GM19468 (cell line): ENCODE data around the gene DLG2.
"Not testable (repeated sequence)": the region's sequence is repeated elsewhere in the genome, so short reads cannot be mapped to it uniquely, and the experiment has no call there.

Experiments used
- ATAC-seq: cut with Tn5 transposase; IDR thresholded peaks from one replicate; pipeline ENCODE4 v1.9.1; 2021; ENCODE audit warnings: mild to moderate bottlenecking, moderate library complexity, moderate number of reproducible peaks; ENCODE audit not compliant: unreplicated experiment; ENCODE audit errors: extremely low read depth

Gene DLG2

DNA sequence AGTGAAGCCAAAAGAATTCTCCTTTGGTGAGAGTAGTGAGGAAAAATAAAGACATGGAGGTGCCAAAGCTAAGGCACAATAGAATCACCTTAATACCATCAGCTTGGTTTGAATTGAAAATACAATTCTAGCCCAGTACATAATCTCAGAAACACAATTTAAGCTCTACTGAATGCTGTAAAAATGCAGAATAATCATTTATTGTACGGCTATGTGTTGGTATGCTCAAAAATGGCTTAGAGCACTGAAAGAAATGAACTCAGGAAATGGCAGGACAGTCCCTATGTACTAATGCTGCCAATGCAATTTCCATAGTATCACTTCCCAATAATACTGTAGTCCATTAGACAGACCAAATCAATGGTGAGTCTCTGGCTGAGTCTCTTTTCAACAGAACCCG is 798.5 kb downstream of the DLG2 start:
- ATAC-seq, result no peak

DNA sequence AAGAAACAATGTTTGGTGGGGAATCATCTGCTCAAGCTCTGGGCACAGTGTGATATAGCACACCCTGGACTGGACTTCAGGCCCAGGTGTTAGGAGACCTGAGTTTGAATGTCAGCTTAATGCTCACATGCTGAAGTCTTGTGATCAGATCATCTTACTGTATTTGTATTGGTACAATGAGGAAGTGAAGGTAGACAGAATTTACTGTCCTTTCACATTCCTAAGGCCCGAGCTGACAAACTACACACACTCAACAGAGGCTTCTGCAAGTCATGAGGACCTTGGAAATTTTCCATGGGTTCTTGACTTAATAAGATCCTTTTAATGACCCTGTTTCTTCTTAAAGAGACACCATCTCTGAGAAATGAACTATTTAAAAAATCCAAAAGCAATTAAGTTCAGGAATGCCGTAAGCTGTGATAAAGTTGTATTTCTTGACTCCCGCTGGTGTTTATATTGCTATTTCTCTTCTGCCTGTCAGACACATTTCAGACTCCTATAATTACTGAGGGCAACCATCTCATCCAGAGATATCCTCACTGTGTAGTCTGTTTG is 802.0 kb downstream of the DLG2 start:
- ATAC-seq, result no peak

DNA sequence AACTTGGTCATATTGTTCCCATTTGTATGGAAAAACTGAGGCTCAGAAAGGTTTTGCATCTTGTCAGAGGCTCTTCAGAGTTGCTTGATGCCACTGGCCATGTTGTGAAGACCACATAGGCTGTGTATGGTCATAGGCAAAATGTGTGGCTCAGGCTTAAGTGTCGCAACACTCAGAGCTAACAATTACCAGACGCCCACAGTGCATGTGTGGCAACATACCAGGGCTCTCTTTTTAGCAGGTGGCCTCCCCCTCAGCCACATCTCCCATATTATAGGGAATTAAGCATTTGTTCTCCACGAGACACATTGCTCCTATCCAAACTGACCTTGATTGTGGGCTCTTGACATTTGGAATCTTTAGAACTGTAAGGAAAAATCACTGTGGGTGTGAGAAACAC is 802.5 kb downstream of the DLG2 start:
- ATAC-seq, result no peak

DNA sequence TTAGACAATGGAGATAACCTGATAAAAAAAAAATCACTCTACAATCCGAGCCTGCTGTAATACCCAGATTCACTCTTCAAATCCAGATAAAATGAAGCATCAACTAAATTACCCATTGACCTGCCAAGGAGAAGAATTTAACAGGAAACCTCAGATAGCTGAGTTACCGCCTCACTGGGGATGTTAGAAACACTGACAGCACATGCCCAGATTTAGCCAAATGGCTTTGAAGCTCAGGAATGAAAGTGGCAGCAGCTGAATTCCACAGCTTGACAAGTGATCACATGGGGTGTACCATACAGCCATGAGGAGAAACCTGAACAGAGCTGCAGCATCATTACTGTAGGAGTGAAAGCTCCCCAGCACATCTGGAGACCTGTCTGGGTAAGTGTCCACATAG is 807.6 kb downstream of the DLG2 start:
- no peak for ATAC-seq

DNA sequence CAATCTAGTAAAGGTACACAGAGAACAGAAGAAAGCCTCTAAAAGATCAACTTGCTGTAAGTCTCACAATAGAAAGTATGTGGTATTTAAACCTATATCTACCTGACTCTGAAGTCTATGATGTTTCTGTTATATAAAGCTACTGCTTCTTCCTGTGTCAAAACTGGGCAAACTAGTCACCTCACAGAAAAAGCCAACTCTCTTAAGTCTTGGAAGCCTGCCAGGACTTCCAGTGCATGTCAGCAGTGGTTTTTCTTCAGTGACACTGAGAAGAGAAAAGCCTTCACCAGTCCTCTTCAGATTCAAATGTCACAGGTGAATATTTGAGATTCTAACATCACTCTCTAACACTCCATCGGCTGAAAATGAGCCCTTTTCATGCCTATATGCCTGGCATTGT is 808.0 kb downstream of the DLG2 start:
- no peak for ATAC-seq

DNA sequence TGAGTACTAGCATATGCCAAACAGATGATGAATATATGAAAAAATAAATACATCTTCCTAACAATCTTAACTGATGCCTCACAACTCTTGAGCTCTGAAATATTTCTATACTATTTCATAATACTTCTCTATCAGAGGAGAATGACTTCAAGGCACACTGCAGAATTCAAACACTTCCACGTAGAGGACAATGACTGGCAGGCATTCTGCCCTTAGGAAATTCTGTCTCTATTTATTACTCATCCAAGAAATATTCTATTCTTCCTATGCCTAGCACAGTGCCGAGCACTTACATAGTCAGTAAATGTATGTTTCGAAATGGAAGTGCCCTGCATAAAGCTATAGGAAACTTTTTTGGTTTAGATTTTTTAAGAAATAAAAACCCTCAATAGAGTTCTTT is 809.1 kb downstream of the DLG2 start:
- no peak for ATAC-seq

DNA sequence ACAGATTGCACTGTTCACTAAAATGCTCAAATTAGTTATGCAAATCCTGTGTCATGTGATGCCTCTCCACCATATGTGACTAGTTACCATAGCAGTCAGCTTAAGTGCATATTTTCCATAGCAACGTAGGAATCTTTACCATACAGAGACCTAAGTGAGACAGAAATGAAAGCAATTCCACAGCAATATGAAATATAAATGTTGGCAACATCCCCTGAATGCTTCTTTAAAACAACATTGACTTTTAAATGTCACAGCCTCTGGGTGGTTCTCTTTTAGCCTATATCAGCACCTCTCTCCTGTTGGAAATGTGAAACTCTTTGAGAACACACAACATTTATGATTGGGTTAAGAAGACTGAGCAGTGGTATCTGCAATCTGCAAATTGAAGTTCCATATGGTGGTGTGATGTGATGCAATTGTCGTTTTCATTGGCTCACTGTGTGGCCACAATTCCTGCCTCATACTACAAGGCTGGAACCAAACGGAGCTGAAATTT is 814.6 kb downstream of the DLG2 start:
- ATAC-seq, result no peak

DNA sequence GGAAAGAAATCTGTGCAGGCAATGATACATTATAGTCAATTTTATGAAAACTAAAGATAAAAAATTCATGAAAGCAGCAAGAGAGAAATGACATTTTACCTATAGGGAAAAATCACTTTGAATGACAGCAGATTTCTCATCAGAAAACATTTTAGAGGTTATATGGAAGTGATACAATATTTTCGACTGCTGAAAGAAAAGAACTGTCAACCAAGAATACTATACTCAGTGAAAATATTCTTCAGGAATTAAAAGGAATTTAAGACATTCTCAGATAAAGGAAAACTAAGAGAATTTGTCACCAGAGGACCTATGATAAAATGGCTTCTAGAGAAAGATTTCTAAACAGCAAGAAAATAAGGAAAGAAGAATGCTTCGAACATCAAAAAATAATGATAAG is 820.8 kb downstream of the DLG2 start:
- ATAC-seq, result no peak

DNA sequence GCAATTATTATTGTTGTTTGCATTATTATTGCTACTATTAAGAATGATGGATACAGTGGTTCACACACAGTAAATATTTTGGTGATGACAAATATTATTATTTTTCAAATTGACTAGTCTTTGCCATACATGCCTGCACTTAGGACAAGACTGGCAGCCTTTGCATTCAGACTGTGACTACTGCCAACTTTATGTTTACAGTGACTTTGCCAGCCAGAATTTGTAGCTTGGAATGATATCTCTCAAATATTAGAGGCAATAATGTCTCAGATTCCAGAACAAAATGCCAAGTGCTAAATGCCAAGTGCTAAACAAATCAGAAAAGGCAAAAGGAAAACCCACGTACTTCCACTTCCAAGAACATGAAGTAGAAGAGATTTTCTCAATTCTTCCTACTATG is 823.1 kb downstream of the DLG2 start:
- ATAC-seq, result no peak

DNA sequence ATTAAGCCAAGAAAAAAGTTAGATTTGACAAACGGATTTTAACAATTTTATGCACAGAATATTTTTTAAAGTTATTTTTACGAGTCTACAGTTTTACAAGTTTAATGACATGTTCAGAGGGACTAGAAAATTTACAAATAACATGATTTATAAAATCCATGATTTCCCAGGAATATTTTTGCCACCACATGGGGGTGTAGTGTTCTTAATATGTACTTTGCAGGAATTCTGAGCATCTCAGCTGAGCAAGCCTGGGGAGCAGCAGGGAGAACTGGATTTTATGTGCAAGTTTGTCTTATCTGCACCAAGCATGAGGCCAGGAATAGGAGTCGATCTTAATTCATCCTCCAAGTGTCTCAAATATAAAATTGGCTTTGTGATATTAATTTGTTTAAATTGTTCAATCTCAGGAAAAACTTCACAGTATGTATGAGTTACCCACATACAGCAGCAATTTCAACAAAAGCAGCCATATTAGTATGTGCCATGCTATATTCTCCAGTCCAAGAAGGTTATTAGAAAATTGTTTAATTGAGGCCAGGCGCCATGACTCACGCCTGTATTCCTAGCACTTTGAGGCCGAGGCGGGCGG is 826.3 kb downstream of the DLG2 start:
- no peak for ATAC-seq

DNA sequence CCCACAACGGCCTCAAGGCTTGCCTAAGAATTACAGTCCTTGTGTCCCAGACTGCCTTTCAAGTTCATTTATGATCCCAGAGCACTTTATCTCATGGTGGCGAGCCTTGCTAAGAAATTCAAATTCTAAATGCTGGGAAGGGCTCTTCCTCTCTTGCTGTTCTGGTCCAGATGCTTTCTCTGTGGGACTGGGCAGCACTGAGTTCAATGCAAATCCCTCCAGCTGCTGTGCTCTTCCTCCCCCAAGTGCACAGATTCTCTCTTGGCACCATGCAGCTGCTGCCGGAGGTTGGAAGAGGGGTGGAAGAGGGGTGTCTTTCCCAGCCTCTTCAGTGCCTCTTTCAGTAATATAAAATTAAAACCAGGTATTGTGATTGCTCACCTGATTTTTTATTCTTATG is 828.0 kb downstream of the DLG2 start:
- no peak for ATAC-seq

DNA sequence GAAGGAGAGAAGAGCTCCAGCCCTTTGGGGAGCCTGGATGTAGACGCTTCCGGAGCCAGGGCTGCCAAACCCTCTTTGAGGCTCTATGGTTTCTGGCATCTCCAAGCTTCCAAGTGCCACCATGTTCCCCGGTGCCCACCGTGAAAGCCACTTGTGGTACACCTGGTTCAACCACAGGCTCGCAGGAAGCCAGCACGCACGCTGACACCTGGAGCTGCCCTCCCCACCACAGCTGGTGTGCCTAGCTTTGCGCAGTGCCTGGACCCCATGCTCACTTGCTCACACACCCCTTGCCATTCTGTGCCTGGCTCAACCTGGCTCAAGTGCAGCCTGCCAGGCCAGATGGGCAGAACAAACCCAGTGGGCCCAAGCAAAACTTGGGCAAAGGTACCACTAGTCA is 831.4 kb downstream of the DLG2 start:
- ATAC-seq, result no peak

DNA sequence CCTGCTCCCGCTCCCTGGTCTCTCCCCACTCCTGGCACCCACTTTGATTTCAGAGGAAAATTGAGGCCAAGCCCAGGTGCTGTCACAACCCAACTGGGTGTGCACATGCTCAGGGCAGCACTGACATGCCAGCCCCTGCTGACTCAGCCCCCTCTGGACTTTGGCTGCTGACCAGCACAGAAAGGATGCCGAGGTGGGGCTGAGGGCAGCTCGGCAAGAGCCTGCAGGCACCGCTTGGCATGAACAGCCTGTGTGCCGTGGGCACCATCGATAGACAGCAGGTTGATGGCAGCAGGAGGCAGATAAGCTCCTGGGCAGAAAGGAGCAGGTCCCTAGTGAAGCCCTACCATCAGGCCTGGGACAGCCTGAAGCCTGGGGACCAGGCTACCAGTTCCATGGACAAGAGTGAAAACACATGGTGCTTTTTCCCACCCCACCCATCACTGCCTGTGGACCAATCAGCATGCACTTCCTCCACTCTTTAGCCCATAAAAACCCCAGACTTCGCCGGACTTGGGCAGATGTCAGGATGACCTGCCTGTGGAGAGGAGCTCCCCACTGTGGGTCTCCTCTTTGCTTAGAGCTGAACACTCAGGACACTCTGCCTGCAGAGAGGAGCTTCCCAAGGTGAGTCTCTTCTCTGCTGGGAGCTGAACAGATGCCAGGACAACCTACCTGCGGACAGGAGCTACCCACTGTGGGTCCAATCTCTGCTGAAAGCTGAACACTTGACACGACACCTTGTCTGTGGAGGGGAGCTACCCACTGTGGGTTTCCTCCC is 832.3 kb downstream of the DLG2 start:
- no peak for ATAC-seq

DNA sequence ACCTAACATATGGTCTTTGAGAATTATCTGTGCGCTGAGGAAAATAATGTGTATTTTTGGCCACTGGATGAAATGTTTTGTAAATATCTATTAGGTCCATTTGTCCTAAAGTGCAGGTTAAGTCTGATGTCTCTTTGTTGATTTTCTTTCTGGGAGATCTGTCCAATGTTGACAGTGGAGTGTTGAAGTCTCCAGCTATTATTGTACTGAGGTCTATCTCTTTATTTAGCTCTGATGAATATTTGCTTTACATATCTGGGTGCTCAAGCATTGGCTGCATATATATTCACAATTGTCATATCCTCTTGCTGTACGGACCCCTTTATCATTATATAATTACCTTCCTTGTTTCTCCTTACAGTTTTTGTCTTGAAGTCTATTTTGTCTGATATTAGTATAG is 833.8 kb downstream of the DLG2 start:
- no peak for ATAC-seq

DNA sequence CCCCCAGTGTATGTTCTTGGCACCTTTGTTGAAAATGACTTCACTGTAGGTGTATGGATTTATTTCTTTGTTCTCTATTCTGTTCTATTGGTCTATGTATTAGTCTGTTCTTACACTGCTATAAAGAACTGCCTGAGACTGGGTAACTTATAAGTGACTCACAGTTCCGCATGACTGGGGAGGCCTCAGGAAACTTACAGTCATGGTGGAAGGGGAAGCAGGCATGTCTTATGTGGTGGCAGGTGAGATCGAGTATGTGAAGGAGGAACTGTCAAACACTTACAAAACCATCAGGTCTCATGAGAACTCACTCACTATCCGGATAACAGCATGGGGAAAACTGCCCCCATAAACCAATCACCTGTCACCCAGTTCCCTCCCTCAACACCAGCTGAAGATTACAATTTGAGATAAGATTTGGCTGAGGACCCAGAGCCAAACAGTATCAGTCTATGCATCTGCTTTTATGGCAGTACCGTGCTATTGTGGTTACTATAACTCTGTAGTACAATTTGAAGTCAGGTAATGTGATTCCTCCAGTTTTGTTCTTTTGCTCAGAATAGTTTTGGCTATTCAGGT is 836.2 kb downstream of the DLG2 start:
- no peak for ATAC-seq

DNA sequence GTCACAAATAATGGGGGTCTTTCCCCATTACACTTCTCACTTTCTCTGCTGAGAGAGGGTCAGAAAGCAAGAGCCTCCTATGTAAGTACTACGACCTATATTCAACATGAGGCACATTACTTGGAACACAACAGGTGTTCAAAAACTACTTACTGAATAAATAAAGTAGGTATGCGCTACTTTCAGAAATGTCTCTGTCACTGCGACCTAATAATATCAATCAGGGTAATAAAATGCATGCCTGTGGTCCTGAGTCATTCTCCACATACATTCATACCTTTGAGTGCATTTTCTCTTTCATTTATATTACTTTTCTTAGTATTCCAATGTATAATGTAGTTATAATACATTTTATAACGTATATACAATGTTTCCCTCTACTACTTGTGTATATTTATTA is 838.9 kb downstream of the DLG2 start:
- ATAC-seq, result no peak

DNA sequence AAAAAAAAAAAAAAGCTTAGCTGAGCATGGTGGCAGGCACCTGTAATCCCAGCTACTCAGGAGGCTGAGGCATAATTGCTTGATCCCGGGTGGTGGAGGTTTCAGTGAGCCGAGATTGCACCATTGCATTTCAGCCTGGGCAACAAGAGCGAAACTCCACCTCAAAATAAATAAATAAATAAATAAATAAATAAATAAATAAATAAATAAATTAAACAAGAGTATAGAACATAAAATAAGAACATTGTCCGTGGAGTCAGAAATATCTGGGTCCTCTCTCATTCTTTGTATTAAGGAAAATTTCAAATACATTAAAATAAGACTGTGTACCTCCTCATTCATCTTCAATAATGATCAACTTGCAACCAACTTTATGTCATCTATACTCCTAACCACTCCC is 843.0 kb downstream of the DLG2 start:
- not testable (repeated sequence) for ATAC-seq

DNA sequence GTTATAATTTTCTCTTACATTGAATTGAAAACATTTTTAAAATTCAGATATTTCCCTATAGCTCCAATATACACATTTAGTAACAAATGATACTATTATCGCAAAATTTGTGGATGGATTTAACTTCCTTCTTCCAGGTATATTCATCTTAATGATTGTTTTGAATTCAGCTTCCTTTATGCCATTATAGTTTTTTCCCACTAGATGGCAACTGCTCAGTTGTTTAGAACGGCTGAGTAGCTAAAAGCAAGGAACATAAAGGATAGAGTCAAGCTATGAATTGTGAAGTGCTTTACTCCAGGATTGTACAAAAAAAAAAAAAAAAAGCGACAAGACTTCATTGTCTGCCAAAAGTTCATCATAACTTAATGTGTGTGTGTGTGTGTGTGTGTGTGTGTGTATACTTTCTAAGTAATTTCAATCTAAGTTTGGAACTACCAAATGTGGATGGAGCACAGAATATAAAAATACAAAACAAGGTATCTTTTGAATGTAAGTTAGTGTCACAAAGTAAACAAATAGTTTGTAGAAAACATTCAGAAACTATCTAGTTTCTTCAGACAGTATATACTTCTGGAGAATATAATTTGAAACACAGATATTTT is 846.4 kb downstream of the DLG2 start:
- no peak for ATAC-seq

DNA sequence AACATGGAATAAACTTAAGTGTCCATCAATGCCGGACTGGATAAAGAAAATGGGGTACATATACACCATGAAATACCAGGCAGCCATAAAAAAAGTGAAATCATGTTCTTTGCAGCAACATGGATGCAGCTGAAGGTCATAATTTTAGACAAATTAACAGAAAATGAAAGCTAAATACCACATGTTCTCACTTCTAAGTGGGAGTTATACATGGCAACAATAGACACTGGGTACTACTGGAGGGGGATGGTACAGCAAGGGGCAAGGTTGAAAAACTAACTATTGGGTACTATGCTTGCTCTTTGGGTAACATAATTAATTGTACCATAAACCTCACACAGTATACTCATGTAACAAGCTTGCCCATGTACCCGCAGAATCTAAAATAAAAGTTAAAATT is 851.6 kb downstream of the DLG2 start:
- no peak for ATAC-seq

DNA sequence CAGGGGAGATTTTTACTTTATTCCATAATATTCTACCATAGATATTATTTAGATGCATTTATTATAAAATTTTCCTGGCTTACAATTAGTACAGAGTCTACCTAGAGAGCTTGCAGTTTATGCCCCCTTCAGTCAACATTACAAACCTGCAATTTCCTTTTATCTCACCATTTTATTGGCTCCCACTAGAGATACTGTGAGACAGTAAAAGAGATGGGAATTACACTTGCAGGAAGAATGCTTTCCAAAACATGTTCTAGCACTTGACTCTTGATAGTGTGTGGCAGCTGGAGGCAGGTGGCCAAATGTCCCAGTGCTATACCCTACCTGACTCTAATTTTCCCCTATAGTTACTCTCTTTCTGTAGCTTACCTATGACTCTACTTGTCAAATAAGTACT is 863.2 kb downstream of the DLG2 start:
- no peak for ATAC-seq

DNA sequence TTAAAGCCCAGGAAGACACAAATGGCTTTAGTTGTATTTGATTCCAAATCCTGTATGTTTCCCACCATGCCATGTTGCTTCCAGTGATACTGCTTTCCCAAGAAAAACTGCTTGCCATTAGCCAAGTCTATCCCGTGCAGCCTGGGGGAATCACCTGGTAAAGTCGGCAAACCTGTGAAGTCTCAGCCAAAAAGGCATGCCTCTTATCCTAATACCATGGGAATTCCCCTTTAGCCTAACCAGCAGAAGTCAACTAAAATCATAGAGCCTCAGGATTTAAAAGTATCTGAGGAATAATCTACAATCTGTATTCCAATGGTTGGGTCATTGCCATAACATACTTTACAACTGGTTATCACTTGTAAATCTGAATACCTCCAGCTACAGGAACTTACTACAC is 869.4 kb downstream of the DLG2 start:
- ATAC-seq, result no peak
